Pancreas (tissue), 10 donors: ENCODE data around the gene IDI1. TPM values are rescaled to one million over a fixed set of nuclear protein-coding genes. Genes with fewer than 3 reads are reported as not detected.

ENCODE experiments used
- ATAC-seq, 4 donors: fragments of 200-7000 bp; cut with Tn5 transposase; one replicate each; pipeline versions ENCODE4 v1.8.0 to v1.9.1; 2020; ENCODE audit warnings: mild to moderate bottlenecking in 4 of 4, moderate library complexity in 4 of 4
- DNase-seq, 6 donors: peaks; one replicate each; pipeline ENCODE4 v3.0.0-alpha.2; 2020
- FAIRE-seq: peaks from 2 replicates; lab custom pipeline; 2012; peaks lifted over from hg19 to GRCh38; lab: Jason Lieb, UNC
- H3K27ac ChIP-seq, 4 donors: fragments of 200-600 bp; sonication (generic); 1 replicate in 3 of 4; 2 replicates in 1 of 4; pipeline versions ENCODE4 v1.5.0 to v1.8.0; 2020
- H3K27me3 ChIP-seq, 4 donors: fragments of 200-600 bp; one replicate each; pipeline ENCODE4 v1.8.0; 2021
- H3K36me3 ChIP-seq, 3 donors: fragments of 200-600 bp; sonication (generic) in 1 of 3; one replicate each; pipeline versions ENCODE4 v1.5.0 to v1.8.0; 2020 to 2021
- H3K4me1 ChIP-seq, 3 donors: fragments of 200-600 bp; one replicate each; pipeline ENCODE4 v1.8.0; 2021
- H3K4me3 ChIP-seq, 4 donors: fragments of 200-600 bp; sonication (generic) in 2 of 4; one replicate each; pipeline versions ENCODE4 v1.5.0 to v1.8.0; 2020 to 2021
- H3K9me3 ChIP-seq, 4 donors: fragments of 200-600 bp; one replicate each; pipeline ENCODE4 v1.8.0; 2021
- CTCF ChIP-seq, 4 donors: fragments of 200-600 bp; sonication (generic) in 3 of 4; IDR thresholded peaks; one replicate each; pipeline versions ENCODE4 v1.5.0 to v1.8.0; 2021; ENCODE audit warnings: antibody characterized with exemption in 4 of 4
- WGBS, 2 donors: extraction: QIAGEN DNeasy Blood & Tissue Kit; methylation state at CpG; one replicate each; pipeline ENCODE4 v1.1.7; 2013; 5-methylcytosine and 5-hydroxymethylcytosine counted together
- intact Hi-C, 3 donors: fragments of 100-400 bp; cut with DNase I; formaldehyde crosslinking; loops; one replicate each; pipeline versions ENCODE4 v1.11.1 to v1.14.2; 2022
- polyA plus RNA-seq, 2 donors: library from polyadenylated mRNA; stranded (reverse); fragments of 200-250 nt; gene quantifications; one replicate each; pipeline ENCODE4 v1.2.3, GENCODE V29; 2013
- total RNA-seq, 6 donors: library from RNA; stranded (reverse); fragmentation: NEBNext Ultra II Directional in 4 of 6; extraction: Animal tissue kit (Norgen Biotek cat#: 25700) in 4 of 6; gene quantifications; one replicate each; pipeline versions ENCODE4 v1.2.1 to v1.2.4, GENCODE V29; 2021 to 2023
- donor health status: healthy with polysubstance abuse.
- donor health status: DM: no; HTN: no; CAD: no; lungs with moderate emphysema.
- donor health status: DM: no; HTN: no; CAD: no.
- donor health status: control.
- donor health status: control.
- donor health status: Bipolar disorder and iron deficiency.
- donor health status: DM: yes; HTN: yes; CAD: no.
- donor health status: DM: no; HTN: no; CAD: no.
- donor health status: DM: no; HTN: no; CAD: no.
- donor health status: DM: yes; HTN: yes; CAD: no.

The IDI1 gene
- total and polyA plus RNA-seq, 8 donors = 5.4 to 26.7 (median 9.6) TPM

GRCh38 chr10:1020958-1021357 lies 28.0 kb downstream of the IDI1 start:
- H3K27ac ChIP-seq = no peak overlapping the region
- WGBS, 2 donors = 96% methylated on average over 9 of the region's 9 CpGs
- no peak overlapping the region for H3K4me3 ChIP-seq
- FAIRE-seq (no peak), DNase-seq (no peak), ATAC-seq (no peak)
- H3K9me3 ChIP-seq = no peaks in the 10 kb centered on the region
- TF ChIP-seq CTCF (IDR thresholded peaks at IDR 0.05) = no peak
- peaks cover 0 to 29% (median 14%) of the 10 kb centered on the region in 3 donors for H3K36me3 ChIP-seq
- no peaks in the 10 kb centered on the region for H3K27me3 ChIP-seq
- H3K4me1 ChIP-seq = no peaks in the 10 kb centered on the region
- intact Hi-C loops = no loop called here

- Histone ChIP-seq H3K9me3 (no peaks in the 10 kb centered on the region), H3K36me3 (peaks cover 0 to 33% (median 14%) of the 10 kb centered on the region in 3 donors), H3K27me3 (no peaks in the 10 kb centered on the region), H3K4me3 (no peak overlapping the region), H3K4me1 (no peaks in the 10 kb centered on the region), H3K27ac (no peak overlapping the region)
- no peak for FAIRE-seq
- 91 to 92% methylated on average over 10 of the region's 10 CpGs for WGBS, 2 donors
- DNase-seq = no peak
- no peak for TF ChIP-seq CTCF (IDR thresholded peaks at IDR 0.05)
- no peak for ATAC-seq
- intact Hi-C loops = no loop called here
These were observed 28.5 kb downstream of the IDI1 start for GRCh38 chr10:1020460-1020859.

GRCh38 chr10:1019362-1019761 lies 29.6 kb downstream of the IDI1 start:
- DNase-seq = no peak
- no peak for TF ChIP-seq CTCF (IDR thresholded peaks at IDR 0.05)
- FAIRE-seq = no peak
- Histone ChIP-seq H3K27me3 (no peaks in the 10 kb centered on the region), H3K27ac (no peak overlapping the region), H3K9me3 (no peaks in the 10 kb centered on the region), H3K4me3 (no peak overlapping the region), H3K36me3 (peaks cover 0 to 41% (median 16%) of the 10 kb centered on the region in 3 donors), H3K4me1 (no peaks in the 10 kb centered on the region)
- 91 to 92% methylated on average over 10 of the region's 10 CpGs for WGBS, 2 donors
- no peak for ATAC-seq
- intact Hi-C loops = no loop called here

GRCh38 chr10:1015688-1016087 lies 33.2 kb downstream of the IDI1 start:
- H3K27me3 ChIP-seq = no peaks in the 10 kb centered on the region
- DNase-seq (no peak), ATAC-seq (no peak), FAIRE-seq (no peak)
- TF ChIP-seq CTCF (IDR thresholded peaks at IDR 0.05) = no peak
- no peak overlapping the region for H3K4me3 ChIP-seq
- no peak overlapping the region for H3K27ac ChIP-seq
- H3K9me3 ChIP-seq = no peaks in the 10 kb centered on the region
- peaks cover 3 to 71% (median 42%) of the 10 kb centered on the region in 3 donors for H3K36me3 ChIP-seq
- 92 to 96% methylated on average over 11 of the region's 11 CpGs for WGBS, 2 donors
- intact Hi-C loops = no loop called here
- H3K4me1 ChIP-seq = no peaks in the 10 kb centered on the region

GRCh38 chr10:1011696-1012095 lies 37.2 kb downstream of the IDI1 start:
- WGBS, 2 donors = 94 to 95% methylated on average over 16 of the region's 16 CpGs

More at GRCh38 chr10:1011696-1012095, 37.2 kb downstream of the IDI1 start:
- no peaks in the 10 kb centered on the region for H3K27me3 ChIP-seq
- DNase-seq (no peak), FAIRE-seq (no peak), ATAC-seq (no peak)
- intact Hi-C loops = no loop called here
- H3K36me3 ChIP-seq = peaks cover 5 to 74% (median 43%) of the 10 kb centered on the region in 3 donors
- no peak for TF ChIP-seq CTCF (IDR thresholded peaks at IDR 0.05)
- H3K9me3 ChIP-seq = no peaks in the 10 kb centered on the region
- H3K4me1 ChIP-seq = no peaks in the 10 kb centered on the region
- no peak overlapping the region for H3K27ac ChIP-seq
- no peak overlapping the region for H3K4me3 ChIP-seq
